DOHH2 (cell line): ENCODE measurements around the gene MEOX2.

Experiments
- H3F3A ChIP-seq: fragments of 200-600 bp; sonication (generic), shearing (Covaris generic); 2 replicates; pipeline ENCODE4 v1.6.0; 2016; ENCODE audit warnings: antibody characterized with exemption, mild to moderate bottlenecking; ENCODE audit not compliant: control insufficient read depth, insufficient read depth
- H3K27ac ChIP-seq: fragments of 200-600 bp; sonication (generic); 2 replicates; pipeline ENCODE4 v1.5.1; 2014; ENCODE audit warnings: low read depth, mild to moderate bottlenecking, low read length, moderate library complexity
- H3K27me3 ChIP-seq: fragments of 200-600 bp; sonication (generic); 2 replicates; pipeline ENCODE4 v1.6.1; 2014; ENCODE audit warnings: mild to moderate bottlenecking, low read length, mixed read lengths; ENCODE audit not compliant: control insufficient read depth
- H3K36me3 ChIP-seq: fragments of 200-600 bp; sonication (generic); 2 replicates; pipeline ENCODE4 v1.6.1; 2014; ENCODE audit warnings: mild to moderate bottlenecking, low read length, moderate library complexity, mixed read lengths; ENCODE audit not compliant: control insufficient read depth
- H3K4me1 ChIP-seq: fragments of 200-600 bp; sonication (generic); 2 replicates; pipeline ENCODE4 v1.6.1; 2014; ENCODE audit warnings: mild to moderate bottlenecking, low read length, mixed read lengths; ENCODE audit not compliant: control insufficient read depth
- H3K4me2 ChIP-seq: fragments of 200-600 bp; sonication (generic); 2 replicates; pipeline ENCODE4 v1.6.0; 2014; ENCODE audit warnings: mild to moderate bottlenecking, low read length, moderate library complexity
- H3K4me3 ChIP-seq: fragments of 200-600 bp; sonication (generic); 2 replicates; pipeline ENCODE4 v1.5.1; 2014; ENCODE audit warnings: mild to moderate bottlenecking, low read length, mixed read lengths
- H3K79me2 ChIP-seq: fragments of 200-600 bp; sonication (generic); 2 replicates; pipeline ENCODE4 v1.6.1; 2014; ENCODE audit warnings: mild to moderate bottlenecking, low read length, mixed read lengths; ENCODE audit not compliant: control insufficient read depth
- H3K9me2 ChIP-seq: fragments of 200-600 bp; sonication (generic); replicated peaks from 2 replicates; pipeline ENCODE4 v1.6.1; 2014; ENCODE audit warnings: mild to moderate bottlenecking, low read length, mixed read lengths; ENCODE audit not compliant: control insufficient read depth
- H3K9me3 ChIP-seq: fragments of 200-600 bp; sonication (generic); 2 replicates; pipeline ENCODE4 v1.6.1; 2014; ENCODE audit warnings: antibody characterized with exemption, low read length, mixed read lengths; ENCODE audit not compliant: control insufficient read depth, insufficient read depth
- H4K20me1 ChIP-seq: fragments of 200-600 bp; sonication (generic); 2 replicates; pipeline ENCODE4 v1.6.0; 2014; ENCODE audit warnings: low read depth, mild to moderate bottlenecking, antibody characterized with exemption, low read length, moderate library complexity; ENCODE audit not compliant: control insufficient read depth, insufficient read depth
- CTCF ChIP-seq: fragments of 200-600 bp; sonication (generic); IDR thresholded peaks from one replicate; pipeline ENCODE4 v1.5.1; 2014; ENCODE audit warnings: antibody characterized with exemption, mild to moderate bottlenecking, low read depth, low read length; ENCODE audit not compliant: poor library complexity, severe bottlenecking
- EZH2phosphoT487 ChIP-seq: fragments of 200-600 bp; sonication (generic); IDR thresholded peaks from 2 replicates; pipeline ENCODE4 v1.6.1; 2017; ENCODE audit warnings: borderline replicate concordance, mild to moderate bottlenecking, antibody characterized with exemption, low read length, moderate library complexity, mixed read lengths

Gene MEOX2

DNA sequence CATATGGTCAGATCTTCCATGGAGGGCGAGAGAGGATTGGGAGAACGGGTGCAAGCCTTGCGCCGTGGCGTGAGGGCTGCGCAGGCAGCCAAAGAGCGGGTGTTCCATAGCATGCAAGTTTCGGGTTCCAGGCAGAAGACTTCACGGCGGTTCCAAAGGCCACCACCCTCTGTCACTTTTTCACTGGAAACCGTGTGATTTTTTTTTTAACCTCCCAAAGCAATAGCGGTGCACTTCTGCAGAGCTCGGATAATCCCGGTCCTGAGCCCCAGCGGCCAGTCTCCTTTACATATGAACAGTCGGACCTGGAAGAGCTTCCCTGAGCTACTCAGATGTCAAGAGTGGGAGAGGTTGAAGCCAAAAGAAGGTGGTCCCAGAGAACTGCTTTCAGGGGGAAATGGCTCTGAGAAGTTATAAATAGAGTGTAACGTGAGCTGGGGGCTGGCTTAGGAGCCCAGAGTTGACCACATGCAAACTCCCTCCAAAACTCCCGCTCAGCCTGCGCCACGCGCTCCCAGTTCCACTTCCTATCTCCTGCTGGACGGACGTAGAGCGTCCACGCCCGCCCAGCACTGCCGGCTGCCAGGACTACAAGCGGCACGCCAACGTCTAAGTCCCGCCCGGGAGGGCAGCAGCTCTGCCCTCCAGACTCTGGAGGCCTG lies at the start of gene MEOX2:
Gene MEOX2, minus strand, starts transcription at position 389 of the 662 bp plus-strand sequence. Its CDS starts 281 bp downstream, at position 108.
- no peaks in the 10 kb centered on the region for H4K20me1 ChIP-seq

GRCh38 chr7:15729746-15730145 lies 43.3 kb upstream of the MEOX2 start:
- no peak overlapping the region for H3K27ac ChIP-seq
- no peaks in the 10 kb centered on the region for H3K79me2 ChIP-seq

More for the DNA sequence above, at the start of gene MEOX2:
- Histone ChIP-seq H3K4me2 (no peak within 1 kb of the TSS), H3F3A (no peaks in the 10 kb centered on the region), H3K9me2 (no peaks in the 10 kb centered on the region), H3K79me2 (no peaks in the 10 kb centered on the region), H3K27me3 (no peaks in the 10 kb centered on the region), H3K27ac (no peak within 1 kb of the TSS), H3K4me3 (no peak within 1 kb of the TSS), H3K4me1 (no peaks in the 10 kb centered on the region), H3K36me3 (no peaks in the 10 kb centered on the region), H3K9me3 (peaks cover 20% of the 10 kb centered on the region)
- TF ChIP-seq EZH2phosphoT487 = no peak
- TF ChIP-seq CTCF = no peak

GRCh38 chr7:15725051-15725450 lies 38.6 kb upstream of the MEOX2 start:
- Histone ChIP-seq H3K4me1 (no peaks in the 10 kb centered on the region), H3K4me2 (no peak overlapping the region)
- TF ChIP-seq EZH2phosphoT487 (no peak), CTCF (no peak)

More at GRCh38 chr7:15729746-15730145, 43.3 kb upstream of the MEOX2 start:
- no peak overlapping the region for H3K4me2 ChIP-seq
- no peaks in the 10 kb centered on the region for H3K9me3 ChIP-seq
- no peak for TF ChIP-seq EZH2phosphoT487
- no peak for TF ChIP-seq CTCF
- H3K4me1 ChIP-seq = no peaks in the 10 kb centered on the region
- H3F3A ChIP-seq = no peaks in the 10 kb centered on the region
- H3K4me3 ChIP-seq = no peak overlapping the region
- H4K20me1 ChIP-seq = no peaks in the 10 kb centered on the region
- no peaks in the 10 kb centered on the region; the same call in 1 of the 2 replicates for H3K9me2 ChIP-seq
- no peaks in the 10 kb centered on the region for H3K27me3 ChIP-seq
- H3K36me3 ChIP-seq = no peaks in the 10 kb centered on the region

More at GRCh38 chr7:15725051-15725450, 38.6 kb upstream of the MEOX2 start:
- Histone ChIP-seq H3K27me3 (no peaks in the 10 kb centered on the region), H3K4me3 (no peak overlapping the region), H3K36me3 (no peaks in the 10 kb centered on the region), H3K79me2 (no peaks in the 10 kb centered on the region), H3K9me2 (no peaks in the 10 kb centered on the region; the same call in 1 of the 2 replicates), H3K9me3 (no peaks in the 10 kb centered on the region), H3F3A (0 out of 2 replicates have a peak, but pooled peaks cover 3% of the 10 kb centered on the region), H4K20me1 (no peaks in the 10 kb centered on the region), H3K27ac (no peak overlapping the region)
